NB4 (cell line): ENCODE data around the gene GYPC.

ENCODE experiments used
- POLR2A ChIP-seq: IDR thresholded peaks from 2 replicates; pipeline ENCODE4 v1.6.1; 2011; ENCODE audit warnings: mild to moderate bottlenecking; ENCODE audit not compliant: insufficient read length; ENCODE audit errors: extremely low read depth
- TF ChIP-seq, protein P1 (sequence below): IDR thresholded peaks from one replicate; pipeline ENCODE4 v1.5.1; 2012; ENCODE audit warnings: low read depth, low read length
- TF ChIP-seq, protein P2 (sequence below): IDR thresholded peaks from 2 replicates; pipeline ENCODE4 v1.6.1; 2011; ENCODE audit warnings: low read depth, low read length

DNA sequence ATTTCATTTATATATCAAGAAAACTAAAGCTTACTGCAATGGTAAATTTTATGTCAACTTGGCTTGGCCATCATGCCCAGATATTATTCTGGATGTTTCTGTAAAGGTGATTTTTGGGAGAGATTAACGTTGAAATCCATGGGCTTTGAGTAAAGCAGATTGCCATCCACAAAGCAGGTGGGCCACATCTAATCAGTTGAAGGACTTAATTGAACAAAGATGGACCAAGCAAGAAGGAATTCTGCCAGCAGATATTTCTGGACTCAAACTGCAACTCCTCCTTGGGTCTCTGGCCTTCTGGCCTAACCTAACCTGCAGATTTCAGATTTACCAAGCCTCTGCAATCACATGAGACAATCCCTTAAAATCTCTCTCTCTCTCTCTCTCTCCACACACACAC is 77.8 kb downstream of the GYPC start:
- TF ChIP-seq, protein P1, sequence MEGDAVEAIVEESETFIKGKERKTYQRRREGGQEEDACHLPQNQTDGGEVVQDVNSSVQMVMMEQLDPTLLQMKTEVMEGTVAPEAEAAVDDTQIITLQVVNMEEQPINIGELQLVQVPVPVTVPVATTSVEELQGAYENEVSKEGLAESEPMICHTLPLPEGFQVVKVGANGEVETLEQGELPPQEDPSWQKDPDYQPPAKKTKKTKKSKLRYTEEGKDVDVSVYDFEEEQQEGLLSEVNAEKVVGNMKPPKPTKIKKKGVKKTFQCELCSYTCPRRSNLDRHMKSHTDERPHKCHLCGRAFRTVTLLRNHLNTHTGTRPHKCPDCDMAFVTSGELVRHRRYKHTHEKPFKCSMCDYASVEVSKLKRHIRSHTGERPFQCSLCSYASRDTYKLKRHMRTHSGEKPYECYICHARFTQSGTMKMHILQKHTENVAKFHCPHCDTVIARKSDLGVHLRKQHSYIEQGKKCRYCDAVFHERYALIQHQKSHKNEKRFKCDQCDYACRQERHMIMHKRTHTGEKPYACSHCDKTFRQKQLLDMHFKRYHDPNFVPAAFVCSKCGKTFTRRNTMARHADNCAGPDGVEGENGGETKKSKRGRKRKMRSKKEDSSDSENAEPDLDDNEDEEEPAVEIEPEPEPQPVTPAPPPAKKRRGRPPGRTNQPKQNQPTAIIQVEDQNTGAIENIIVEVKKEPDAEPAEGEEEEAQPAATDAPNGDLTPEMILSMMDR = no peak
- no peak for TF ChIP-seq POLR2A
- TF ChIP-seq, protein P2, sequence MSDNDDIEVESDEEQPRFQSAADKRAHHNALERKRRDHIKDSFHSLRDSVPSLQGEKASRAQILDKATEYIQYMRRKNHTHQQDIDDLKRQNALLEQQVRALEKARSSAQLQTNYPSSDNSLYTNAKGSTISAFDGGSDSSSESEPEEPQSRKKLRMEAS = no peak
